BE2C (cell line): ENCODE measurements around the gene SCGB1C2.

Source experiments
- DNase-seq: peaks from one replicate; pipeline ENCODE4 v3.0.0-alpha.2; 2020
- H3K27me3 ChIP-seq: fragments of 250-450 bp; sonication (Bioruptor Pico); 2 replicates; pipeline ENCODE4 v1.5.1; 2020; ENCODE audit warnings: mild to moderate bottlenecking
- H3K36me3 ChIP-seq: fragments of 250-450 bp; sonication (Bioruptor Pico); 2 replicates; pipeline ENCODE4 v1.5.1; 2020; ENCODE audit warnings: mild to moderate bottlenecking
- H3K4me1 ChIP-seq: fragments of 250-450 bp; sonication (Bioruptor Pico); 2 replicates; pipeline ENCODE4 v1.5.1; 2020
- H3K4me3 ChIP-seq: 2 replicates; pipeline ENCODE4 v1.5.1; 2011; ENCODE audit warnings: low read depth, low read length
- H3K9me3 ChIP-seq: fragments of 250-450 bp; sonication (Bioruptor Pico); 2 replicates; pipeline ENCODE4 v1.5.1; 2020
- TF ChIP-seq, protein P1 (sequence below): IDR thresholded peaks from 2 replicates; pipeline ENCODE4 v1.5.1; 2012; ENCODE audit warnings: mild to moderate bottlenecking, low read depth, low read length

SCGB1C2 gene

DNA sequence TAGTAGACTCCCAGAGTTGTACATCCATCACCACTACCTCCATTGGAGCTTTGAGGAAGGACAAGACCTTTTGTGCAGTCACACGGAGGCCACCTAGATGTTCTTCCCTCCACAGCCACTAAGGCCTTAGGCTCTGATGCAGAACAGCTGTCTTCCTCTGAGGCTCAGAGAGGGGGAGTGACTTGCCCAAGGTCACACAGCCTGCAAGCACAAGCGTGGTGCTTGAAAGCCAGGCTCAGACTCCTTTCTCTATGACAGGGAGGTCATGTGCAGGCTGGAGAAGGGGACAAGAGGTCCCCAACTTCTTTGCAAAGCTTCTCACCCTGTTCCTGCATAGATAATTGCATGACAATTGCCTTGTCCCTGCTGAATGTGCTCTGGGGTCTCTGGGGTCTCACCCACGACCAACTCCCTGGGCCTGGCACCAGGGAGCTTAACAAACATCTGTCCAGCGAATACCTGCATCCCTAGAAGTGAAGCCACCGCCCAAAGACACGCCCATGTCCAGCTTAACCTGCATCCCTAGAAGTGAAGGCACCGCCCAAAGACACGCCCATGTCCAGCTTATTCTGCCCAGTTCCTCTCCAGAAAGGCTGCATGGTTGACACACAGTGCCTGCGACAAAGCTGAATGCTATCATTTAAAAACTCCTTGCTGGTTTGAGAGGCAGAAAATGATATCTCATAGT, 12.7 kb downstream of the SCGB1C2 start:
- Histone ChIP-seq H3K4me3 (no peak overlapping the region), H3K4me1 (no peaks in the 10 kb centered on the region), H3K36me3 (no peaks in the 10 kb centered on the region), H3K9me3 (no peaks in the 10 kb centered on the region), H3K27me3 (no peaks in the 10 kb centered on the region)
- DNase-seq: no peak
- TF ChIP-seq, protein P1, sequence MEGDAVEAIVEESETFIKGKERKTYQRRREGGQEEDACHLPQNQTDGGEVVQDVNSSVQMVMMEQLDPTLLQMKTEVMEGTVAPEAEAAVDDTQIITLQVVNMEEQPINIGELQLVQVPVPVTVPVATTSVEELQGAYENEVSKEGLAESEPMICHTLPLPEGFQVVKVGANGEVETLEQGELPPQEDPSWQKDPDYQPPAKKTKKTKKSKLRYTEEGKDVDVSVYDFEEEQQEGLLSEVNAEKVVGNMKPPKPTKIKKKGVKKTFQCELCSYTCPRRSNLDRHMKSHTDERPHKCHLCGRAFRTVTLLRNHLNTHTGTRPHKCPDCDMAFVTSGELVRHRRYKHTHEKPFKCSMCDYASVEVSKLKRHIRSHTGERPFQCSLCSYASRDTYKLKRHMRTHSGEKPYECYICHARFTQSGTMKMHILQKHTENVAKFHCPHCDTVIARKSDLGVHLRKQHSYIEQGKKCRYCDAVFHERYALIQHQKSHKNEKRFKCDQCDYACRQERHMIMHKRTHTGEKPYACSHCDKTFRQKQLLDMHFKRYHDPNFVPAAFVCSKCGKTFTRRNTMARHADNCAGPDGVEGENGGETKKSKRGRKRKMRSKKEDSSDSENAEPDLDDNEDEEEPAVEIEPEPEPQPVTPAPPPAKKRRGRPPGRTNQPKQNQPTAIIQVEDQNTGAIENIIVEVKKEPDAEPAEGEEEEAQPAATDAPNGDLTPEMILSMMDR: no peak

DNA sequence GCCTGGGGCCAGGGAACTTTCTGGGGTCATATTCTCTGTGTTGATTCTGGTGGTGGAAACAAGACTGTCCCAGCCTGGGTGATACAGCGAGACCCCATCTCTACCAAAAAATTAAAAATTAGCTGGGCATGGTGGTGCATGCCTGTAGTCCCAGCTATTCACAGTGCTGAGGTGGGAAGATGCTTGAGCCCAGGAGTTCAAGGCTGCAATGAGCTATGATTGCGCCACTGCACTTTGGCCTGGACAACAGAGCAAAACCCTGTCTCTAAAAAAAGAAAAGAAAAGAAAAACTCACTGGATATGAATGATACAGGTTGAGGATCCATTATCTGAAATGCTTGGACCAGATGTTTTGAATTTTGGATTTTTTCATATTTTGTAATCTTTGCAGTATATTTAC, 13.6 kb downstream of the SCGB1C2 start:
- TF ChIP-seq, protein P1: no peak
- no peak overlapping the region for H3K4me3 ChIP-seq
- no peaks in the 10 kb centered on the region for H3K9me3 ChIP-seq
- H3K36me3 ChIP-seq: no peaks in the 10 kb centered on the region
- no peaks in the 10 kb centered on the region for H3K27me3 ChIP-seq
- DNase-seq: no peak
- no peaks in the 10 kb centered on the region for H3K4me1 ChIP-seq

DNA sequence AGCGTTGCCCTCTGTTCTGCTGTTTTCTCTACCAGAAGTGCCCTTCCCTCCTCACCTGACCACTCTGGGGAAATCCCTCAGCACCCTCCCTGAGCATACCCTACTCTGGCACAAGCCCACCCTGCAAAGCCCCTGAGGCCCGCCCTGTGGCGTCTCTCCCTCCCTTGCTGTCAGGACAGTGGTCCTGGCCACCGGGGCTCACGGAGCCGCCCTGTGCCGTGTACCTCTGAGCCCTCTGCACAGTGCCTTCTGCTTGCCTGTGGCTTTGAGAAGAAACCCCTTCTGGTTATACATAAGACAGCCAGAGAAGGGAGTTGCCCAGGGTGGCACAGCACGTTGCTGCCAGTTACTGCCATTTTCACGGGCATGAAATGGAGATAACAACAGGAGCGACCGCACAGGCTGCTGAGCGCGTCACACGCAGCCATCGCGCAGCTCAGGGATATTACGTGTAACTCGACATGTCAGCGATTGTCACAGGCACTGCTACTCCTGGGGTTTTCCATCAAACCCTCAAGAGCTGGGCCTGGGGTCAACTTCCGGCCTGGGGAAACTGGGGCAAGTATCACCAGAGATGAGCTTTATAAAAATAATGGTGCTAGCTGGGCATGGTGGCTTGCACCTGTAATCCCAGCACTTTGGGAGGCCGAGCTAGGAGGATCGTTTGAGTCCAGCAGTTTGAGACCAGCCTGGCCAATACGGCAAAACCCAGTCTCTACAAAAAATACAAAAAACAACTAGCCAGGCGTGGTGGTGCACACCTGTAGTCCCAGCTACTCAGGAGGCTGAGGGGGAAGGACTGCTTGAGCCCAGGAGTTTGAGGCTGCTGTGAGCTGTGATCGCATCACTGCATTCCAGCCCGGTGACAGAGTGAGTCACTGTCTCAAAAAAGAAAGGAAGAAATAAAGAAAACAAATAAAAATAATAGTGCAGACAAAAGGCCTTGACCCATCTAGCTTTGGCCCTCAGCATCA, 14.8 kb downstream of the SCGB1C2 start:
- DNase-seq: no peak
- H3K9me3 ChIP-seq: no peaks in the 10 kb centered on the region
- TF ChIP-seq, protein P1: no peak
- H3K4me1 ChIP-seq: no peaks in the 10 kb centered on the region
- no peak overlapping the region for H3K4me3 ChIP-seq
- no peaks in the 10 kb centered on the region for H3K27me3 ChIP-seq
- no peaks in the 10 kb centered on the region for H3K36me3 ChIP-seq

DNA sequence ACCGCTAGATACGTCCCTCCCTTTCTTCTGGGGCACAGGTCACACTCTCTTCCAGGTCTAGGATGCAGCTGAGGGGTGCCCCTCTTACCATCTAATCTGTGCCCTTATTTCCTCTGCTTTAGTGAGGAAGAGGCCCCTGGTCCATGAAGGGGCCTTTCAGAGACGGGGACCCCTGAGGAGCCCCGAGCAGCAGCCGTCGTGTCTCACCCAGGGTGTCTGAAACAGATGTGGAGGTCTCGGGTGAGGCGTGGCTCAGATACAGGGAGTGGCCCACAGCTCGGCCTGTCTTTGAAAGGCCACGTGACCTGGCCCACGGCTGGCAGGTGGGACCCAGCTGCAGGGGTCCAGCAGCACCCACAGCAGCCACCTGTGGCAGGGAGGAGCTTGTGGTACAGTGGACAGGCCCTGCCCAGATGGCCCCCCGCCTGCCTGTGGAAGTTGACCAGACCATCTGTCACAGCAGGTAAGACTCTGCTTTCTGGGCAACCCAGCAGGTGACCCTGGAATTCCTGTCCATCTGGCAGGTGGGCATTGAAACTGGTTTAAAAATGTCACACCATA, 15.6 kb downstream of the SCGB1C2 start:
- TF ChIP-seq, protein P1: no peak
- no peaks in the 10 kb centered on the region for H3K27me3 ChIP-seq
- no peak for DNase-seq
- H3K9me3 ChIP-seq: no peaks in the 10 kb centered on the region
- no peaks in the 10 kb centered on the region for H3K36me3 ChIP-seq
- no peak overlapping the region for H3K4me3 ChIP-seq
- no peaks in the 10 kb centered on the region for H3K4me1 ChIP-seq

DNA sequence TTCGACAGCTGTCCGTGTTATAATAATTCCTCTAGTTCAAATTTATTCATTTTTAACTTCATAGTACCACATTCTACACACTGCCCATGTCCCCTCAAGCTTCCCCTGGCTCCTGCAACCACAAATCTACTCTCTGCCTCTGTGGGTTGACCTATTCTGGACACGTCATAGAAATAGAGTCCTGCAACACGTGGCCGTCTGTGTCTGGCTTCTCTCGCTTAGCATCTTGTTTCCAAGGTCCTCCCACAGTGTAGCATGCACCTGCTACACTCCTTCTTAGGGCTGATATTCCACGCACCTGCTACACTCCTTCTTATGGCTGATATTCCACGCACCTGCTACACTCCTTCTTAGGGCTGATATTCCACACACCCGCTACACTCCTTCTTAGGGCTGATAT, 16.5 kb downstream of the SCGB1C2 start:
- Histone ChIP-seq H3K4me3 (no peak overlapping the region), H3K4me1 (no peaks in the 10 kb centered on the region), H3K36me3 (no peaks in the 10 kb centered on the region), H3K27me3 (no peaks in the 10 kb centered on the region), H3K9me3 (no peaks in the 10 kb centered on the region)
- TF ChIP-seq, protein P1: no peak
- no peak for DNase-seq
